HCT116 (cell line): ENCODE results near the gene MTERF4. TPM values are rescaled to one million over a fixed set of nuclear protein-coding genes. Genes with fewer than 3 reads are reported as not detected.

Experiments
- ATAC-seq: fragments of 200-7000 bp; cut with Tn5 transposase; 2 replicates; pipeline ENCODE4 v1.9.1; 2020; ENCODE audit warnings: mild to moderate bottlenecking, moderate library complexity
- BruUV-seq: library from RNA; stranded (reverse); fragments of 400-500 nt; replicated peaks from 2 replicates; lab custom pipeline; 2021; lab: Mats Ljungman, UMichigan
- CTCF ChIA-PET: fragments of 300-600 bp; sonication (Branson Sonifier 250); formaldehyde crosslinking; loops from one replicate; lab custom pipeline; 2021; ENCODE audit warnings: antibody characterized with exemption; lab: Charles Lee
- POLR2A ChIA-PET: fragments of 300-600, 350-600 bp; sonication (Branson Sonifier 250); formaldehyde crosslinking; loops from one replicate; lab custom pipeline; 2021; ENCODE audit warnings: antibody characterized with exemption; lab: Charles Lee
- RAD21 ChIA-PET, 2 experiments: fragments of 300-600 bp; sonication (Branson Sonifier 250); formaldehyde crosslinking; loops; one replicate each; lab custom pipeline; 2023; ENCODE audit warnings: low total read pairs in 2 of 2; ENCODE audit not compliant: uncharacterized antibody in 2 of 2, unreplicated experiment in 2 of 2, low non-redundant PET in 1 of 2; lab: Charles Lee
- DNase-seq: peaks from one replicate; pipeline ENCODE4 v3.0.0-alpha.2; 2010; ENCODE audit warnings: low read depth, low spot score
- H2AFZ ChIP-seq: fragments of 200-600 bp; shearing (Covaris generic), sonication (generic); 2 replicates; pipeline ENCODE4 v1.6.1; 2017; ENCODE audit warnings: low read depth, mixed run types, mixed read lengths, antibody characterized with exemption, low read length; ENCODE audit not compliant: poor library complexity, severe bottlenecking
- H3K27ac ChIP-seq: 2 replicates; pipeline ENCODE4 v1.5.1; 2012; ENCODE audit warnings: low read depth, low read length
- H3K27me3 ChIP-seq: fragments of 200-600 bp; sonication (generic); 2 replicates; pipeline ENCODE4 v1.6.1; 2016; ENCODE audit warnings: mixed run types, low read length, mixed read lengths; ENCODE audit not compliant: insufficient read depth
- H3K36me3 ChIP-seq, 2 experiments: fragments of 200-500 bp in 1 of 2; fragments of 200-600 bp in 1 of 2; sonication (Bioruptor generic) in 1 of 2; sonication (generic) in 1 of 2; 2 replicates each; pipeline versions ENCODE4 v1.5.1 to v1.6.1; 2014 to 2016; ENCODE audit warnings: low read length in 2 of 2, inconsistent platforms in 1 of 2, mixed read lengths in 1 of 2, mixed run types in 1 of 2; ENCODE audit not compliant: insufficient read depth in 2 of 2, control insufficient read depth in 1 of 2
- H3K4me1 ChIP-seq, 2 experiments: fragments of 200-600 bp in 1 of 2; sonication (generic) in 1 of 2; 2 replicates each; pipeline versions ENCODE4 v1.5.1 to v1.6.1; 2012 to 2017; ENCODE audit warnings: low read length in 2 of 2, inconsistent platforms in 1 of 2, mild to moderate bottlenecking in 1 of 2, mixed read lengths in 1 of 2, mixed run types in 1 of 2, moderate library complexity in 1 of 2; ENCODE audit not compliant: insufficient read depth in 2 of 2, control insufficient read depth in 1 of 2
- H3K4me2 ChIP-seq: fragments of 200-600 bp; sonication (generic); 2 replicates; pipeline ENCODE4 v1.6.1; 2017; ENCODE audit warnings: mixed run types, low read length, mixed read lengths
- H3K4me3 ChIP-seq, 2 experiments: fragments of 200-600 bp in 1 of 2; sonication (generic) in 1 of 2; replicated peaks in 1 of 2; 2 replicates each; pipeline ENCODE4 v1.5.1; 2011 to 2016; ENCODE audit warnings: low read length in 2 of 2, control low read depth in 1 of 2, low read depth in 1 of 2, mild to moderate bottlenecking in 1 of 2, mixed read lengths in 1 of 2, mixed run types in 1 of 2
- H3K79me2 ChIP-seq: fragments of 200-600 bp; sonication (generic); 2 replicates; pipeline ENCODE4 v1.6.1; 2017; ENCODE audit warnings: mild to moderate bottlenecking, mixed run types, low read length, moderate library complexity, mixed read lengths; ENCODE audit not compliant: insufficient read depth
- H3K9ac ChIP-seq: fragments of 200-600 bp; sonication (generic); 2 replicates; pipeline ENCODE4 v1.6.1; 2016; ENCODE audit warnings: low read length, mixed read lengths
- H3K9me2 ChIP-seq: fragments of 200-600 bp; sonication (generic), shearing (Covaris generic); 2 replicates; pipeline ENCODE4 v1.6.1; 2017; ENCODE audit warnings: mixed run types, mild to moderate bottlenecking, moderate library complexity; ENCODE audit not compliant: insufficient read depth
- H3K9me3 ChIP-seq, 2 experiments: fragments of 200-500 bp in 1 of 2; fragments of 200-600 bp in 1 of 2; sonication (Bioruptor generic) in 1 of 2; sonication (generic) in 1 of 2; 2 replicates each; pipeline ENCODE4 v1.6.1; 2014 to 2017; ENCODE audit warnings: low read length in 2 of 2, mixed read lengths in 2 of 2, inconsistent platforms in 1 of 2, low read depth in 1 of 2, mild to moderate bottlenecking in 1 of 2, mixed run types in 1 of 2, moderate library complexity in 1 of 2; ENCODE audit not compliant: control insufficient read depth in 1 of 2, insufficient read depth in 1 of 2
- H4K20me1 ChIP-seq: fragments of 200-600 bp; sonication (generic), shearing (Covaris generic); 2 replicates; pipeline ENCODE4 v1.6.1; 2017; ENCODE audit warnings: mixed run types, mild to moderate bottlenecking, moderate library complexity; ENCODE audit not compliant: insufficient read depth
- REST ChIP-seq: IDR thresholded peaks from 2 replicates; pipeline ENCODE4 v1.6.1; 2012; ENCODE audit warnings: low read depth
- SIN3A ChIP-seq: IDR thresholded peaks from 2 replicates; pipeline ENCODE4 v1.6.1; 2012; ENCODE audit warnings: low read depth
- intact Hi-C: fragments of 100-400 bp; cut with micrococcal nuclease; formaldehyde crosslinking; loops from 2 replicates; pipeline ENCODE4 v1.10.0; 2022
- total RNA-seq: library from RNA; stranded (reverse); gene quantifications from one replicate; pipeline ENCODE4 v1.2.1, GENCODE V29; 2021; ENCODE audit not compliant: unreplicated experiment

MTERF4 gene
- total RNA-seq, 1 experiment from 2014 or later: 25.5 TPM

- H4K20me1 ChIP-seq: no peaks in the 10 kb centered on the region
Measured at GRCh38 chr2:241122376-241123002, 20.4 kb upstream of the MTERF4 start.

More at GRCh38 chr2:241122376-241123002, 20.4 kb upstream of the MTERF4 start:
- DNase-seq (no peak), ATAC-seq (no peak)
- no peak overlapping the region for H2AFZ ChIP-seq
- TF ChIP-seq SIN3A (no peak), REST (no peak)
- no peak overlapping the region for H3K4me3 ChIP-seq
- intact Hi-C loops: no loop called here
- no peaks in the 10 kb centered on the region for H3K27me3 ChIP-seq
- ChIA-PET POLR2A (no interaction called here), CTCF (no interaction called here), RAD21 (no interaction called here)
- H3K36me3 ChIP-seq: peaks cover 0 to 2% of the 10 kb centered on the region in 2 experiments; a peak in 1 of 4 replicates
- H3K9ac ChIP-seq: no peak overlapping the region
- H3K79me2 ChIP-seq: no peaks in the 10 kb centered on the region
- H3K27ac ChIP-seq: no peak overlapping the region
- no peaks in the 10 kb centered on the region for H3K9me3 ChIP-seq
- BruUV-seq: no TSS peak
- H3K4me2 ChIP-seq: no peak overlapping the region
- H3K4me1 ChIP-seq: peaks cover 0 to 6% of the 10 kb centered on the region in 2 experiments; a peak in 1 of 4 replicates
- no peaks in the 10 kb centered on the region for H3K9me2 ChIP-seq
